ENCODE measurements around the gene KPNA3.

DNA sequence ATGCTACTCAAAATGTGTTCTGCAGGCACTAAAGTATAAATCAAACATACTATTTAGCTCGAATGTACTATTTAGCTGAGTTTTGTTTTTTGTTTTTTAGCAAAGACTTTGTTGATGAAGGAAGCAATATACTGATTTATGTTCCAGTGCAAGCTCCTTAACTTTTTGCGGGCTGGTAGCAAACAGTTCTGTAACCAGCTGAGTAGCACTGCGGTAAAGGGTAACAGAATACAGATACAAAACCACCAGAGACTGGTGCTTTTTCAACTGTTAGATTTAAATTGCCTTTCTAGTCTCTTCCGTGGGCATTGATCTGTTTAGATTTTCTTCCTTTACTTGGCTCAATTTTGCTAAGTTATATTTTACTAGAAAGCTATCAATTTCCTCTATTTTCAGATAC, 39.0 kb upstream of the KPNA3 start:
- TF ChIP-seq, protein P1, sequence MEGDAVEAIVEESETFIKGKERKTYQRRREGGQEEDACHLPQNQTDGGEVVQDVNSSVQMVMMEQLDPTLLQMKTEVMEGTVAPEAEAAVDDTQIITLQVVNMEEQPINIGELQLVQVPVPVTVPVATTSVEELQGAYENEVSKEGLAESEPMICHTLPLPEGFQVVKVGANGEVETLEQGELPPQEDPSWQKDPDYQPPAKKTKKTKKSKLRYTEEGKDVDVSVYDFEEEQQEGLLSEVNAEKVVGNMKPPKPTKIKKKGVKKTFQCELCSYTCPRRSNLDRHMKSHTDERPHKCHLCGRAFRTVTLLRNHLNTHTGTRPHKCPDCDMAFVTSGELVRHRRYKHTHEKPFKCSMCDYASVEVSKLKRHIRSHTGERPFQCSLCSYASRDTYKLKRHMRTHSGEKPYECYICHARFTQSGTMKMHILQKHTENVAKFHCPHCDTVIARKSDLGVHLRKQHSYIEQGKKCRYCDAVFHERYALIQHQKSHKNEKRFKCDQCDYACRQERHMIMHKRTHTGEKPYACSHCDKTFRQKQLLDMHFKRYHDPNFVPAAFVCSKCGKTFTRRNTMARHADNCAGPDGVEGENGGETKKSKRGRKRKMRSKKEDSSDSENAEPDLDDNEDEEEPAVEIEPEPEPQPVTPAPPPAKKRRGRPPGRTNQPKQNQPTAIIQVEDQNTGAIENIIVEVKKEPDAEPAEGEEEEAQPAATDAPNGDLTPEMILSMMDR (conservative IDR thresholded peaks at IDR 0.05; ENCODE audit: low read length) = no peak
- no peak for TF ChIP-seq EZH2phosphoT487 (IDR thresholded peaks at IDR 0.05; ENCODE audit: borderline replicate concordance)

Data from Loucy (cell line).